Left cardiac atrium (tissue), 4 donors: ENCODE data around the gene DIDO1. TPM values are rescaled to one million over a fixed set of nuclear protein-coding genes. Genes with fewer than 3 reads are reported as not detected.
"Not testable (repeated sequence)": the region's sequence is repeated elsewhere in the genome, so short reads cannot be mapped to it uniquely, and the experiment has no call there.

Experiments
- ATAC-seq, 2 donors: fragments of 200-7000 bp; cut with Tn5 transposase; one replicate each; pipeline ENCODE4 v1.9.1; 2020; ENCODE audit warnings: mild to moderate bottlenecking in 2 of 2, moderate library complexity in 2 of 2
- DNase-seq: peaks from one replicate; pipeline ENCODE4 v3.0.0-alpha.2; 2020
- intact Hi-C, 2 donors: fragments of 100-400 bp; cut with DNase I; formaldehyde crosslinking; loops; one replicate each; pipeline versions ENCODE4 v1.14.1 to v1.15.1; 2022 to 2023
- total RNA-seq, 2 donors: library from RNA; stranded (reverse); fragmentation: NEBNext Ultra II Directional; extraction: Animal tissue kit (Norgen Biotek cat#: 25700); gene quantifications; one replicate each; pipeline ENCODE4 v1.2.1, GENCODE V29; 2021
- donor health status: DM: no; HTN: yes; CAD: no.
- donor health status: DM: no; HTN: yes; CAD: no; lungs with severe emphysema.
- donor health status: DM: yes; HTN: yes; CAD: no.
- donor health status: Dilated cardiomyopathy.

The DIDO1 gene
- total RNA-seq, 2 donors from 2014 or later = 33.8 to 39.1 TPM

DNA sequence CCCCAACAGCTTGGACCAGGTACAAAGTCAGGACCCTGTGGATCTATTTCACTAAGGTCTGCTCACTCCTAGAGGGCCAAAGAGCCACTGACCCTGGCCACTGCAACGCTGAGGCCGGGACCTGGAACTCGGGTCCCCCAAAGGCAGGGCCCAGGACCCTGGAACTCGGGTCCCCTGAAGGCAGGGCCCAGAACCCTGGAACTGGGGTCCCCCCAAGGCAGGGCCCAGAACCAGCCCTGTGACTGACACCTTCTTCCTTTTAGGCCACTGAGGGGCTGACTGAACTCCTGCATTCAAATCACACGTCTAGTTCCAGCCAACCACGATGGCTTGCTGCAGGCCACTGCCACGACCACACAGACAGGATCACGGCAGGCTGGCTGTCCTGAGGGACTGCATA lies 74.1 kb downstream of the DIDO1 start:
- ATAC-seq (no peak), DNase-seq (no peak)
- intact Hi-C loops = no loop called here

DNA sequence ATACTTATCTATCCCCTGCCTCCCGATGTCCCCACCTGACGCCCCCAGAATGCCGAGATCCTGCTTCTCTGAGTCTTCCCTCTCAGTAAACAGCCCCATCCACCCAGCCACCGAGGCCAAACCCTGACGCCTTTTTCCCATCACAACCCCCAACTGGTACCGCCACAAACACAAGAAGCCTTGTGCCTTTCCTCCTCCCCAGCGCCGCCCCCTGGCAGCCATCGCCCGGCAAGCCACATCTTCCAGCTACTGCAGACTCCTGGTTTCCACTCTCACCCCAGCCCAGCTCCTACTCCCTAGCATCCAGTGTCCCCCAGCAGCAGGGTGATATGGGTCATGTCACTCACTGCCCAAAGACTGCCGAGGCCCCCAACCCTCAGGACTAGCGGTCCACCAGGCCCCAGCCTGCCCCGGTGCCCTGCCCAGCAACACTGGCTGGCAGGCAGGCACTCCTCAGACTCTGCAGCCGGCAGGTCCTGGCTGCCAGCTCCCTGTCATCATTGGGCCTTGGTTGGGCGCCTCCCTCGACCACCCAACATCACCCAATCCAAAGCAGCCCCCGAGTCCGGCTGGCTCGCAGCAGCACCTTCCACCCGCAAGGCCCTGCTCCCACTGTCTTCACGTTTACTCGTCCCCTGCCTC lies 75.9 kb downstream of the DIDO1 start:
- intact Hi-C loops = no loop called here
- no peak for ATAC-seq
- no peak for DNase-seq

- no peak for DNase-seq
- intact Hi-C loops = no loop called here
- no peak for ATAC-seq
These were observed 76.9 kb downstream of the DIDO1 start for GRCh38 chr20:62849431-62849830.

DNA sequence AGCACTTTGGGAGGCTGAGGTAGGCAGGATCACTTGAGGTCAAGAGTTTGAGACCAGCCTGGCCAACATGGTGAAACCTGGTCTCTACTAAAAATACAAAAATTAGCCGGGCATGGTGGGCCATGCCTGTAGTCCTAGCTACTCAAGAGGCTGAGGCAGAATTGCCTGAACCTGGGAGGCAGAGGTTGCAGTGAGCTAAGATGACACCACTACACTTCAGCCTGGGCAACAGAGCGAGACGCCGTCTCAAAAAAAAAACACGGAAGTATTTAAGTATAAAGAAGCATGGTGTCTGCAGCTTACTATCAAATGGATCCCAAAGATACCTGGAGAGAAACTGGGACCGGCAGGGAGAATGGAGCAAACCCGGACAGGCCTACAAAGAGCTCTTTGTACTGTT lies 77.4 kb downstream of the DIDO1 start:
- ATAC-seq, intact Hi-C loops, DNase-seq: not testable (repeated sequence)

GRCh38 chr20:62846166-62846890 lies 80.0 kb downstream of the DIDO1 start:
- intact Hi-C loops = no loop called here
- DNase-seq (no peak), ATAC-seq (peak in 1 of 2 donors; percentile 53)

DNA sequence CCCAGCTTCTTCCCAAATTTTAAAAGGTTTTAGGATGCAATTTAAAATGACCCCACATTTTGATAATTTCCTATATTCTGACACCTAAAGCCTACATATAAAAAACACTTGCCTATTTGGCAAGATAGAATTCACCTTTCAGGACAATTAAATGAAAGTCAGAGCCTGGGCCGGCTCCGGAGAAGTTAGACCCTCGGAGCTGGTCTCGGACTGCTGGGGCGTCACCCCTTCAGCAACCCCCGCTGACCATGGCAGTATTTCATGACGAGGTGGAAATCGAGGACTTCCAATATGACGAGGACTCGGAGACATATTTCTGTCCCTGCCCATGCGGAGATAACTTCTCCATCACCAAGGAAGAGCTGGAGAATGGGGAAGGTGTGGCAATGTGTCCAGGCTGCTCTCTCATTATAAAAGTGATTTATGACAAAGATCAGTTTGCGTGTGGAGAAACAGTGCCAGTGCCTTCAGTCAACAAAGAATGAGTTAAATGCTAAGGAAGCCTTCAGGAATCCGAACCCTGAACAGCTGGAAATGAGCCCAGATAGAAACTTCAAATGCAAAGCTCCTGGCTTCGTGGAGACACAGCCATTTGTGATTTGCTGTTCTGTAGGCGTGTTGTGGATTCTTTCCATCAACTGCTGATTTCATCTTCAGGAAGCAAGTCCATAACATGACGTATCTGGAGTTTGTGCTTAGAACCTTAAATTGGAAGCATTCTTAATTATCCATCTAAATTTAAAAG lies 80.7 kb downstream of the DIDO1 start:
- ATAC-seq (no peak), DNase-seq (no peak)
- intact Hi-C loops = no loop called here

DNA sequence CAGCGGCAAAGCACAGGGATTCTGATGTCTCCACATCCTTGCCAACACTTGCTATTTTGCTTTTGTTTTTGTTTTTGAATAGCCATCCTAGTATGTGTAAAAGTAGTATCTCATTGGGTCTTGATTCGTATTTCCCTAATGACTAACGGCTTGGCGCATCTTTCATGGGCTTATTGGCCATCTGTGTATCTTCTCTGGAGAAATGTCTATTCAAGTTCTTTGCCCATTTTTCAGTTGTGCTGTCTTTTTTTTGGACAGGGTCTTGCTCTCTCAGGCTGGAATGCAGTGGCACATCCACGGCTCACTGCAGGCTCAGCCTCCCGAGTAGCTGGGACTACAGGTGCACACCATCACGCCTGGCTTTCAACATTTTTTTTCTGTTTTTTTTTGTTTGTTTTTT lies 82.1 kb downstream of the DIDO1 start:
- ATAC-seq (no peak), DNase-seq (no peak)
- intact Hi-C loops = no loop called here

- ATAC-seq (no peak), DNase-seq (no peak)
- intact Hi-C loops = no loop called here
These were observed 82.6 kb downstream of the DIDO1 start for GRCh38 chr20:62843656-62844055.

- DNase-seq = no peak
- no peak for ATAC-seq
- intact Hi-C loops = no loop called here
These were observed 84.5 kb downstream of the DIDO1 start for GRCh38 chr20:62841705-62842212.

- DNase-seq (no peak), ATAC-seq (no peak)
- intact Hi-C loops = no loop called here
These were observed 85.8 kb downstream of the DIDO1 start for GRCh38 chr20:62840244-62841197.

GRCh38 chr20:62839816-62840215 lies 86.5 kb downstream of the DIDO1 start:
- intact Hi-C loops = no loop called here
- DNase-seq = no peak
- no peak for ATAC-seq

GRCh38 chr20:62839261-62839660 lies 87.0 kb downstream of the DIDO1 start:
- ATAC-seq = no peak
- no peak for DNase-seq
- intact Hi-C loops = no loop called here

DNA sequence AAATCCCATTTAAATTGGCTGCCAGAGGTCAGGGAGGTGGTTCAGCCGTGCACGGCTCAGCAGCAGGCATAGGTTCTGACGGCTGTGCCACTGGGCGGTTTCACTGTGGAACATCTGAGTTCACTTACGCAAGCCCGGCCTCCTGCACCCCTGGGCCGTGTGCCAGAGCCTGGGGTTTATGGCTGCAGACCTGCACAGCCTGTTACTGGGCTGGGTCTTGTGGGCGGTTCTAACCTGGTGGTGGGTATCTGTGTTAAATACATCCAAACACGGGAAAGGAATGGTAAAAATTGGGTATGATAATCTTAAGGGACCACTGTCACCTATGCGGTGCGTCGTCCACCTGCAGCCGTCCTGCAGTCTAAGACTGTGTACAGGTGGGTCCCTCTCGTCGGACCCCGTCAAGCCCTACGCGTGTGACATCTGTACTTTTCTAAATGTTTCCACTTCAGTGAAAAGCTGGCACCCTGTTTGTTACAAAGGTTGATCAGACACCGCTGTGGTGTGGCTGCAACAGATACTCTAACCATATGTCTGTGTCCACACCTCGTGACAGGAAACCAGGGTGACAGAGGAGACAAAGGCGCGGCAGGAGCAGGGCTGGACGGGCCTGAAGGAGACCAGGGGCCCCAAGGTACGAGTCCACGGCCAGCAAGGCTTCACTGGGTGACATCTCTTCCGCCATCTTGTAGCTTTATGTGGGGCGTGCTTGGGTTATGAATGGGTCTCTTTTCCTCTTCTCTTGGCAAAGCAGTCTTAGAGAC lies 88.0 kb downstream of the DIDO1 start:
- ATAC-seq (peak in 1 of 2 donors; percentile 45), DNase-seq (no peak)
- intact Hi-C loops = no loop called here

DNA sequence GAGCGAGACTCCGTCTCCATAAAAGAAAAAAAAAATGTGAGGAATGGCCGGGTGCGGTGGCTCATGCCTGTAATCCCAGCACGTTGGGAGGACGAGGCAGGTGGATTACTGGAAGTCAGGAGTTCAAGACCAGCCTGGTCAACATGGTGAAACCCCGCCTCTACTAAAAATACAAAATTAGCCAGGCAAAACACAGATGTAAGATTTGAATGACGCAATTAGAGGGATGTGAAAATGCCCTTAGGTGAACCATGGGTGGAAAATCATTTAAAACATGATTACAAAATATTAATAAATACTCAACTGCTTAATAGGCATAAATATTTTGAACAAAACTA lies 88.5 kb downstream of the DIDO1 start:
- no peak for ATAC-seq
- DNase-seq = no peak
- intact Hi-C loops = no loop called here

GRCh38 chr20:62836967-62837490 lies 89.3 kb downstream of the DIDO1 start:
- ATAC-seq (no peak), DNase-seq (no peak)
- intact Hi-C loops = no loop called here

- intact Hi-C loops = no loop called here
- no peak for ATAC-seq
- DNase-seq = no peak
These were observed 90.1 kb downstream of the DIDO1 start for GRCh38 chr20:62835931-62836861.
